HL-60 (cell line): ENCODE results near the gene ID4.
"Not testable (repeated sequence)": the region's sequence is repeated elsewhere in the genome, so short reads cannot be mapped to it uniquely, and the experiment has no call there.

ENCODE experiments used
- DNase-seq, 2 experiments: peaks; one replicate each; pipeline ENCODE4 v3.0.0-alpha.2; 2010 to 2020; ENCODE audit warnings: low read depth in 1 of 2, low spot score in 1 of 2
- H3K27ac ChIP-seq: fragments of 250-450 bp; sonication (Bioruptor Pico); replicated peaks from 2 replicates; pipeline ENCODE4 v1.5.1; 2020; ENCODE audit warnings: mild to moderate bottlenecking, moderate library complexity
- H3K27me3 ChIP-seq: fragments of 250-450 bp; sonication (Bioruptor Pico); 2 replicates; pipeline ENCODE4 v1.5.1; 2021; ENCODE audit warnings: mild to moderate bottlenecking, moderate library complexity; ENCODE audit not compliant: insufficient read depth, poor library complexity, severe bottlenecking
- H3K4me3 ChIP-seq: replicated peaks from 2 replicates; pipeline ENCODE4 v1.5.1; 2011; ENCODE audit warnings: mild to moderate bottlenecking, control low read depth, low read length; ENCODE audit not compliant: insufficient read depth
- GABPA ChIP-seq: IDR thresholded peaks from 2 replicates; pipeline ENCODE4 v1.6.1; 2012; ENCODE audit warnings: low read depth
- POLR2AphosphoS5 ChIP-seq: IDR thresholded peaks from 2 replicates; pipeline ENCODE4 v1.6.1; 2012; ENCODE audit warnings: low read depth
- SPI1 ChIP-seq: IDR thresholded peaks from 2 replicates; pipeline ENCODE4 v1.6.1; 2012; ENCODE audit warnings: low read depth, mild to moderate bottlenecking, borderline replicate concordance
- TF ChIP-seq, protein P1 (sequence below): IDR thresholded peaks from 2 replicates; pipeline ENCODE4 v1.6.1; 2012; ENCODE audit warnings: low read depth; ENCODE audit not compliant: insufficient replicate concordance
- TF ChIP-seq, protein P2 (sequence below): IDR thresholded peaks from one replicate; pipeline ENCODE4 v1.5.1; 2011; ENCODE audit warnings: low read length, control low read depth, inconsistent platforms; ENCODE audit not compliant: insufficient read depth

The ID4 gene

DNA sequence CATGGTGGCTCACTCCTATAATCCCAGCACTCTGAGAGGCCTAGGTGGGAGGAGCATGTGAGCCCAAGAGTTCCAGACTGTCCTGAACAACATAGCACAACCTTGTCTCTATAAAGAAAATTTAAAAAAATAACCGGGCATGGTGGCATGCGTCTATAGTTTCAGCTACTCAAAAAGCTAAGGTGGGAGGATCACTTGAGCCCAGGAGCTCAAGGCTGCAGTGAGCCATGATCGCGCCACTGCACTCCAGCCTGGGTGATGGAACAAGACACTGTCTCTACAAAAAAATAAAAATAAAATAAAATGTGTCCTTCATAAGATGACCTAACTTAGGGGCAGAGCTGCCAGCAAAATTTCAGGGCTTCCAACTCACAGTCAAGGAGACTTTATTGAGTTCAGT, 12.6 kb downstream of the ID4 start:
- peaks cover 8% of the 10 kb centered on the region for H3K27me3 ChIP-seq
- TF ChIP-seq, protein P1, sequence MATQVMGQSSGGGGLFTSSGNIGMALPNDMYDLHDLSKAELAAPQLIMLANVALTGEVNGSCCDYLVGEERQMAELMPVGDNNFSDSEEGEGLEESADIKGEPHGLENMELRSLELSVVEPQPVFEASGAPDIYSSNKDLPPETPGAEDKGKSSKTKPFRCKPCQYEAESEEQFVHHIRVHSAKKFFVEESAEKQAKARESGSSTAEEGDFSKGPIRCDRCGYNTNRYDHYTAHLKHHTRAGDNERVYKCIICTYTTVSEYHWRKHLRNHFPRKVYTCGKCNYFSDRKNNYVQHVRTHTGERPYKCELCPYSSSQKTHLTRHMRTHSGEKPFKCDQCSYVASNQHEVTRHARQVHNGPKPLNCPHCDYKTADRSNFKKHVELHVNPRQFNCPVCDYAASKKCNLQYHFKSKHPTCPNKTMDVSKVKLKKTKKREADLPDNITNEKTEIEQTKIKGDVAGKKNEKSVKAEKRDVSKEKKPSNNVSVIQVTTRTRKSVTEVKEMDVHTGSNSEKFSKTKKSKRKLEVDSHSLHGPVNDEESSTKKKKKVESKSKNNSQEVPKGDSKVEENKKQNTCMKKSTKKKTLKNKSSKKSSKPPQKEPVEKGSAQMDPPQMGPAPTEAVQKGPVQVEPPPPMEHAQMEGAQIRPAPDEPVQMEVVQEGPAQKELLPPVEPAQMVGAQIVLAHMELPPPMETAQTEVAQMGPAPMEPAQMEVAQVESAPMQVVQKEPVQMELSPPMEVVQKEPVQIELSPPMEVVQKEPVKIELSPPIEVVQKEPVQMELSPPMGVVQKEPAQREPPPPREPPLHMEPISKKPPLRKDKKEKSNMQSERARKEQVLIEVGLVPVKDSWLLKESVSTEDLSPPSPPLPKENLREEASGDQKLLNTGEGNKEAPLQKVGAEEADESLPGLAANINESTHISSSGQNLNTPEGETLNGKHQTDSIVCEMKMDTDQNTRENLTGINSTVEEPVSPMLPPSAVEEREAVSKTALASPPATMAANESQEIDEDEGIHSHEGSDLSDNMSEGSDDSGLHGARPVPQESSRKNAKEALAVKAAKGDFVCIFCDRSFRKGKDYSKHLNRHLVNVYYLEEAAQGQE, result no peak
- TF ChIP-seq, protein P2, sequence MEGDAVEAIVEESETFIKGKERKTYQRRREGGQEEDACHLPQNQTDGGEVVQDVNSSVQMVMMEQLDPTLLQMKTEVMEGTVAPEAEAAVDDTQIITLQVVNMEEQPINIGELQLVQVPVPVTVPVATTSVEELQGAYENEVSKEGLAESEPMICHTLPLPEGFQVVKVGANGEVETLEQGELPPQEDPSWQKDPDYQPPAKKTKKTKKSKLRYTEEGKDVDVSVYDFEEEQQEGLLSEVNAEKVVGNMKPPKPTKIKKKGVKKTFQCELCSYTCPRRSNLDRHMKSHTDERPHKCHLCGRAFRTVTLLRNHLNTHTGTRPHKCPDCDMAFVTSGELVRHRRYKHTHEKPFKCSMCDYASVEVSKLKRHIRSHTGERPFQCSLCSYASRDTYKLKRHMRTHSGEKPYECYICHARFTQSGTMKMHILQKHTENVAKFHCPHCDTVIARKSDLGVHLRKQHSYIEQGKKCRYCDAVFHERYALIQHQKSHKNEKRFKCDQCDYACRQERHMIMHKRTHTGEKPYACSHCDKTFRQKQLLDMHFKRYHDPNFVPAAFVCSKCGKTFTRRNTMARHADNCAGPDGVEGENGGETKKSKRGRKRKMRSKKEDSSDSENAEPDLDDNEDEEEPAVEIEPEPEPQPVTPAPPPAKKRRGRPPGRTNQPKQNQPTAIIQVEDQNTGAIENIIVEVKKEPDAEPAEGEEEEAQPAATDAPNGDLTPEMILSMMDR, result no peak
- no peak for TF ChIP-seq POLR2AphosphoS5
- no peak for TF ChIP-seq GABPA
- TF ChIP-seq SPI1, result no peak
- no peak overlapping the region for H3K4me3 ChIP-seq
- no peak overlapping the region for H3K27ac ChIP-seq
- DNase-seq, result no peak

DNA sequence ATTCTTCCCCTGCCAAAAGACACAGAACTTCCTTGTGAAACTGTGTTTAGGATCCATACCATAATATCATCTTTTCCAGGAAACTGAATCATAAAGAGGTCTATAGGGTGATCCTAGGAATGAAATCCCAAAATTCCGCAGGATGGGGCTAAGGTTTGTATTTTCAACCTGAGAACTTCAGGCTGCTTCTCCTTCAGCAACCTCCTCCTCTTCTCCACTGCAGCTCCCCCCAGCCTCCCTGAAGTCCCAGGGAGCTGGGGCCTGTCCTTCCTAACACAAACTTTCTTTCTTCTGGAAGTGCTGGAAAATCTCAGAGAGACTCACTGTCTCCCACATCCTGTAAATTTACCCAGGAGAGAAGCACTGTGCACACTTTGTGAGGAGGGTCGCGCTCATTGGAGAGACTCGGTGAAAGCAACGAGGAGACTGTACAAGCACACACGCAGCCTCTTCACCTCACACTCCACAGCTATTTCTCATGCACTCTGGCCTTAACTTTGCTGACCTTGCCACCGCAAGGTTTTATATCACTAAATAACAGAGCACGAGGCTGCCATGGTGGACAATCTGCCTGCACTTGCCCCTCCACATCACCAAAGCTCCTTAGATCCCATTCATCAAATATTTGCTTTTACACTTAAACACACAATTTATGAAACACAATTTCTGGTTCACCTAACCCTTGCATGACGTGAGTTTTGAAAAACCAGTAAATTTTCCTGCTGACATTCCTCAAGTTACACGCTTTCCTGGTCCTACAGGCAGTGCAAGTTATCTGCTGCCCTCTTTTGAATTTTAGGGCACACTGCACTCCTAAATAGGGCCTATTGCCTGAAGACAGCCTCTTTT, 14.3 kb downstream of the ID4 start:
- TF ChIP-seq, protein P2, result peak; percentile 56
- TF ChIP-seq POLR2AphosphoS5, result no peak
- no peak overlapping the region for H3K27ac ChIP-seq
- peak in 1 of 2 experiments; percentile 10 for DNase-seq
- no peak overlapping the region for H3K4me3 ChIP-seq
- H3K27me3 ChIP-seq, result peaks cover 8% of the 10 kb centered on the region

DNA sequence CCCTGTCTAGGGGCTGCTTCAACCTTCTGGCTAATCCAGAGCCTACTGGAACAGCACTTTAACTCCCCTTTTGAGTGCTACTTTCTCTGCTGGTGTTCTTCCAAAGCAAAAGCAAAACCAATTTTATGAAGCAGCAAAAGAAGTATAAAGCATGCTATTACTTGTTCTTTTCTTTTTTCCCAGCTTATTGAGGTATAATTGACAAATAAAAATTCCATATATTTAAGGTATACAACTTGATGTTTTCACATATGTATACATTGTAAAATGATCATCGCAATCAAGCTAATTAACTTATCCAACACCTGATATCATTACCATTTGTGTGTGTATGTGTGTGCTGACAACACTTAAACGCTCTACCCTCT, 14.9 kb downstream of the ID4 start:
- TF ChIP-seq SPI1, result no peak
- no peak for TF ChIP-seq GABPA
- no peak for DNase-seq
- H3K4me3 ChIP-seq, result no peak overlapping the region
- H3K27me3 ChIP-seq, result peaks cover 8% of the 10 kb centered on the region
- no peak overlapping the region for H3K27ac ChIP-seq

DNA sequence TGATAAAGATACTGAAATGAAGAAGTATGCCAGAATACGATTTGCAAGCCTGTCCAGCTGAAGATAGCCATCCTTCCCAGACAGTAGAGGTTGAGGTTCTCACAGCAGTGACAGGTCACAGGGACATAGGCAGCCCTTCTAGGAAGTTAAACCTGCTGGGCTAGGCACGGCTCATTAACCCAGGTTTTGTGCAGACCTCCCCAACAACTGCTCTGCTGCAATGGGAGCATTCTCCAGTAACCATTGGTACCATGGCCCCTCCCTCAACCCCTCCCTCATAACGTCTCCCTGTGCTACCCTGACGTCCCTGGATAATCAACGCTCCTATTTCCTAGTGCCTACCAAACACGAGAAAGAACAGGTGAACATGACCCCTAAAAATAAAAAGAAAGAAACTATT, 15.8 kb downstream of the ID4 start:
- Histone ChIP-seq H3K27ac (no peak overlapping the region), H3K27me3 (peaks cover 8% of the 10 kb centered on the region), H3K4me3 (no peak overlapping the region)
- no peak for DNase-seq
- TF ChIP-seq POLR2AphosphoS5 (no peak), SPI1 (no peak)
- TF ChIP-seq, protein P1, result no peak

DNA sequence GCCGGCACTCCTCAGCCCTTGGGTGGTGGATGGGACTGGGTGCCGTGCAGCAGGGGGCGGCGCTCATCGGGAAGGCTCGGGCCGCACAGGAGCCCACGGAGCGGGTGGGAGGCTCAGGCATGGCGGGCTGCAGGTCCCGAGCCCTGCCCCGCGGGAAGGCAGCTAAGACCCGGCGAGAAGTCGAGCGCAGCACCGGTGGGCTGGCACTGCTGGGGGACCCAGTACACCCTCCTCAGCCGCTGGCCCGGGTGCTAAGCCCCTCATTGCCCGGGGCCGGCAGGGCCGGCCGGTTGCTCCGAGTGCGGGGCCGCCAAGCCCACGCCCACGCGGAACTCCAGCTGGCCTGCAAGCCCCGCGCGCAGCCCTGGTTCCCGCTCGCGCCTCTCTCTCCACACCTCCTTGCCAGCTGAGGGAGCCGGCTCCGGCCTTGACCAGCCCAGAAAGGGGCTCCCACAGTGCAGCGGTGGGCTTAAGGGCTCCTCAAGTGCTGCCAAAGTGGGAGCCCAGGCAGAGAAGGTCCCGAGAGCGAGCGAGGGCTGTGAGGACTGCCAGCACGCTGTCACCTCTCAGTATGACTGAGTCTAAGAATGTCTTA, 17.3 kb downstream of the ID4 start:
- not testable (repeated sequence) for H3K27ac ChIP-seq

More for the DNA sequence above, 17.3 kb downstream of the ID4 start:
- DNase-seq, H3K4me3 ChIP-seq, H3K27me3 ChIP-seq: not testable (repeated sequence)
